Upper lobe of left lung (tissue), 4 donors: ENCODE data around the gene RILPL1.

Source experiments
- CTCF ChIP-seq, 6 experiments: fragments of 450-650 bp in 4 of 6; fragments of 200-600 bp in 2 of 6; sonication (generic) in 2 of 6; IDR thresholded peaks; one replicate each; pipeline ENCODE4 v1.5.1; 2016 to 2019; ENCODE audit warnings: antibody characterized with exemption in 6 of 6
- POLR2AphosphoS5 ChIP-seq, 2 donors: sonication (generic); formaldehyde crosslinking; IDR thresholded peaks; one replicate each; pipeline ENCODE4 v1.5.1; 2017; ENCODE audit warnings: antibody characterized with exemption in 2 of 2

- TF ChIP-seq POLR2AphosphoS5 (IDR thresholded peaks at IDR 0.05), result no peak
- TF ChIP-seq CTCF (IDR thresholded peaks at IDR 0.05), result no peak
Measured at GRCh38 chr12:123532019-123532418, 1.5 kb downstream of the RILPL1 start.
